HG02981 (cell line): Measurements from ENCODE around the gene FYCO1.

Experiments
- ATAC-seq: cut with Tn5 transposase; IDR thresholded peaks from one replicate; pipeline ENCODE4 v1.9.1; 2021; ENCODE audit warnings: mild to moderate bottlenecking, moderate library complexity; ENCODE audit not compliant: unreplicated experiment

The FYCO1 gene

GRCh38 chr3:45890405-45890804 lies 105.2 kb downstream of the FYCO1 start:
- ATAC-seq: no peak

- no peak for ATAC-seq
Measured at GRCh38 chr3:45889337-45889736, 106.3 kb downstream of the FYCO1 start.

- ATAC-seq: no peak
Measured at GRCh38 chr3:45887759-45888511, 107.7 kb downstream of the FYCO1 start.

GRCh38 chr3:45887285-45887684 lies 108.3 kb downstream of the FYCO1 start:
- ATAC-seq: no peak

GRCh38 chr3:45885979-45886705 lies 109.5 kb downstream of the FYCO1 start, which contains the start of gene CCR9:
TSS of gene CCR9 (plus strand) at chr3:45886543. CDS start at chr3:45894934, 8,391 bp downstream.
- no peak for ATAC-seq

GRCh38 chr3:45884368-45885201 lies 111.0 kb downstream of the FYCO1 start:
- no peak for ATAC-seq

- no peak for ATAC-seq
Measured at GRCh38 chr3:45881078-45882022, 114.3 kb downstream of the FYCO1 start.

- no peak for ATAC-seq
Measured at GRCh38 chr3:45880725-45881077, 114.9 kb downstream of the FYCO1 start.

- no peak for ATAC-seq
Measured at GRCh38 chr3:45878124-45878523, 117.5 kb downstream of the FYCO1 start.

GRCh38 chr3:45874677-45875346 lies 120.8 kb downstream of the FYCO1 start:
- no peak for ATAC-seq

GRCh38 chr3:45873638-45874037 lies 122.0 kb downstream of the FYCO1 start:
- ATAC-seq: no peak

- no peak for ATAC-seq
Measured at GRCh38 chr3:45873036-45873435, 122.6 kb downstream of the FYCO1 start.

GRCh38 chr3:45872569-45872968 lies 123.1 kb downstream of the FYCO1 start:
- ATAC-seq: no peak

GRCh38 chr3:45871780-45872179 lies 123.8 kb downstream of the FYCO1 start:
- no peak for ATAC-seq

- no peak for ATAC-seq
Measured at GRCh38 chr3:45870099-45870498, 125.5 kb downstream of the FYCO1 start.

- no peak for ATAC-seq
Measured at GRCh38 chr3:45869638-45870037, 126.0 kb downstream of the FYCO1 start.

GRCh38 chr3:45868650-45869049 lies 127.0 kb downstream of the FYCO1 start:
- no peak for ATAC-seq

- no peak for ATAC-seq
Measured at GRCh38 chr3:45868213-45868612, 127.4 kb downstream of the FYCO1 start.
